GM12874 (cell line): ENCODE results near the gene TOX2.

Experiments
- TF ChIP-seq, protein P1 (sequence below): IDR thresholded peaks from 2 replicates; pipeline ENCODE4 v1.5.1; 2011; ENCODE audit warnings: low read depth, mild to moderate bottlenecking, control low read depth, low read length, moderate library complexity; ENCODE audit not compliant: insufficient read depth

Gene TOX2

GRCh38 chr20:44005661-44006060 lies 91.0 kb downstream of the TOX2 start:
- TF ChIP-seq, protein P1, sequence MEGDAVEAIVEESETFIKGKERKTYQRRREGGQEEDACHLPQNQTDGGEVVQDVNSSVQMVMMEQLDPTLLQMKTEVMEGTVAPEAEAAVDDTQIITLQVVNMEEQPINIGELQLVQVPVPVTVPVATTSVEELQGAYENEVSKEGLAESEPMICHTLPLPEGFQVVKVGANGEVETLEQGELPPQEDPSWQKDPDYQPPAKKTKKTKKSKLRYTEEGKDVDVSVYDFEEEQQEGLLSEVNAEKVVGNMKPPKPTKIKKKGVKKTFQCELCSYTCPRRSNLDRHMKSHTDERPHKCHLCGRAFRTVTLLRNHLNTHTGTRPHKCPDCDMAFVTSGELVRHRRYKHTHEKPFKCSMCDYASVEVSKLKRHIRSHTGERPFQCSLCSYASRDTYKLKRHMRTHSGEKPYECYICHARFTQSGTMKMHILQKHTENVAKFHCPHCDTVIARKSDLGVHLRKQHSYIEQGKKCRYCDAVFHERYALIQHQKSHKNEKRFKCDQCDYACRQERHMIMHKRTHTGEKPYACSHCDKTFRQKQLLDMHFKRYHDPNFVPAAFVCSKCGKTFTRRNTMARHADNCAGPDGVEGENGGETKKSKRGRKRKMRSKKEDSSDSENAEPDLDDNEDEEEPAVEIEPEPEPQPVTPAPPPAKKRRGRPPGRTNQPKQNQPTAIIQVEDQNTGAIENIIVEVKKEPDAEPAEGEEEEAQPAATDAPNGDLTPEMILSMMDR = no peak

DNA sequence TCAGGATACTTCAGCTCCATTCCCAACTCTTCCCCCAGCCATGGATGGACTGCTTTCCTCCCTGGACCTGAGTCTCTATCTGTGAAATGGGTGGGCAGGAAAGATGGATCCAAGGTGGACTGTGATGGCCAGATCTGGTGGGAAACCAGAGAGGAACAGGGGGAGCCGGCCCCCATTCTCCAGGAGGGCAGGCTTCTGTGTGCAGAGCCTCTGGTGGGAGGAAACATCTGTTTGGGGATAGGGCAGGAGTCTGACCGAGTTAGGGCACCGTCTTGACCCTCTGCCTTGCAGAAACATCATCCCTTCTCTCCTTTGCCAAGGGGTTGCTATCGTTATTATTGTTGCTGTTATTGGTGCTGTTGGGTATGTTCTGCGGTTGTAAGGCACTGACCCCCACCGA lies 91.5 kb downstream of the TOX2 start:
- TF ChIP-seq, protein P1 = no peak

- TF ChIP-seq, protein P1 = no peak
Observed at GRCh38 chr20:44006578-44006977, 91.9 kb downstream of the TOX2 start.

DNA sequence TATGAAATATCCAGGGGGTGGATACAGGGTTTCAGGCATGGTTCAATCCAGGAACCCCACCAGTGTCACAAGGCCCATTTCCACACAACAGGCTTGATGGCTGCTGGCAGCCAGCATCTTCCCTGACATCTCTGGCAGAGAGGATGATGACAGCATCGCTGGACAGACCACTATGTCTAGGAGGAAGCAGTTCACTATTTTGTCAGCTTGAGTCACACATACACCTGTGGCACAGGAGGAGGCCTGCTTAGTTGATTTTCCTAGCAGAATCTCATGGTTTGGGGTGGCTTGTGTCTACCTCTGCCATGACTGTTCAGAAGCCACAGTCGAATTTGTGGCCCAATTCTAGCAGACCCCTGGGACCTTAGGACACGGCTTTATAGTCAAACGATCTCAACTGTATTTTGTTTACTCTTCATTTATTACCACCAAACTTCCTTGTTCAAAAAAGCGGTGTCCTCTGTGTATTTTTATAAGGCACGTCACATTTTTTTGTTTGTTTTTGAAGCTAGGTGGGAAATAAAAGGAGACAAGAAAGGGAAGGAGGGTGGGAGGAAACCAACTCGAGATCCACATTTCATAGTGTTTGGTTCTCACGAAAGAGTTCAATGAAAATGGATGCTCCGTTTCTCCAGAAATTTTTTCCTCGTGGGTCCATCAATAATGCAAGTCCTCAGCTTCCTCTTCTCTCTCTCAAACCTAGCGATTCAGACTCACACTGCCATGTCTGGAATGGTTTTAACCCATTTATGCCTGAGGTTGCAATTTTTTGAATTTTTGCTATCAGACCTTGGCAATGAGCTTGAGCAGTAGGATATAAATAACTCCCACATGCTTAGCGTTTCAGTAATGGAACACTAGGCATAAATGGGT lies 94.4 kb downstream of the TOX2 start:
- TF ChIP-seq, protein P1 = no peak

DNA sequence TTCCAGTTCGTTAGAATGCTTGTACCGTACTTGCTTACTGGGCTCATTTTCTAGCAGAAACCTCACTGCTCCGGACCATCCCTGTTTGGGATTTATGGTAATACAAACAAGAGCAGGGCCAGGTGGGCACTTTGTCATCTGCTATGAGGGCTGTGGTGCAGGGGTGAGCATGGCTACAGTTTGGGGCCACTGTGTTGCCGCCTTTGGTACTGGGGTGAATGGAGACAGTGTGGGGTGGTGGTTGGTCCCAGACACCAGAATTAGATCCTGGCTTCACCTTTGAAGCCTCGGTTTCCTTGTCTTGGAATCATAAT lies 95.0 kb downstream of the TOX2 start:
- TF ChIP-seq, protein P1 = no peak

DNA sequence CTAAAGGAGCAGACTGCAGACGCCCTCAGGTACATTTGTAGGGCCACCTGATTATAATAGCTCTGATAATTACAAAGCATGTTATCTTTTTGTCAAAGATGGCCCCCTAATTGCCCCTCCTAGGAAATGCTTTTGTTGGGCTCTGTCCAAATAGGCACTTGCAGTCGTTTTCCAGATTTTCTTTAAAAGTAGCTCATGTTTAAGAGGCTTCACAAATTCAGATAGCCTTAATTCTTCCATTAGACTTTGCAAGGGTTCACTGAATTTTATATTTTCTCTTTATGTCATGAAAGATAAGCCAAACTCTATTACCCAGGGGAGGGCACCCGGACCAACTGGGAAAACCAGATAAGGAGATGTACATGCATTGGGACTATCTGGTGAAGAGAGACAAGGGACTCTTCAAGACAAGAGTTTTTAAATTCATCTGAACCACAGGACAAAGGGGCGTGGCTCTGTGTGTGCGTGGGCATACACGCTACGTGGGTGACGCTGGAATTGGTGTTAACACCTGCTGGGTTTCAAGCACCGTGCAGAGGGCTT lies 95.6 kb downstream of the TOX2 start:
- TF ChIP-seq, protein P1 = no peak

DNA sequence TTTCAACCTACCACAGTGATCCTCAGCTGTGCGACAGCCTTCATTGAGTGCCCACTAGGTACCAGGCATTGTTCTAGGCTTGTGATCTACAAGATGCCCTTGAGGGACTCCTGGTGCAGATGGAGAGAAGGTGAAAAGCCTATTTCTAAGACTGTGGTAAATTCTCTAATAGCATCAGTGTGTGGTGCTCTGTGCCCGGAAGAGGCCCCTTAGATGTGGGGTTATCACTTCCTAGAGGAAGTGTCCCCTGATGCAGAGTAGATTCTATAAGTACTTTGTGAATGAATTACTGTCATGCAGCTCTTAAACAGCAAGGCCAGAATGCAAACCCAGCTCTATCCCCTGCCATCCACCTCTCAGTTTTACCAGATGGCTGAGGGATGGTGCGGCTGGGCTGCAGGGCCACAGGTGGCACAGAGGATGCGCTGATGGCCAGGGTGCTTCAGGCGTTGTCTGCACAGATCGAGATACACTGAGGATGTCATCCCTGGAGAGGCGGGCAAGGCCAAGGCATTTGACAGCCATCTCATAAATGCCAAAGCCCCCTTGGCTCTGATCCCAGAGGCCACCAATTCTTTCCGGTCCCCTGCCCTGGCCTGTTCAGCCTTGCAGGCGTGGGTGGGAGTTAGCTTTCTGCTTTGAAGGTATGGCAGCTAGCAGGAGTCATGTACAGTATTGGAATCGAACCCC lies 96.7 kb downstream of the TOX2 start:
- TF ChIP-seq, protein P1 = no peak
